Measurements from ENCODE around the gene RYR1. TPM values are rescaled to one million over a fixed set of nuclear protein-coding genes. Genes with fewer than 3 reads are reported as not detected.

RYR1 gene
- total RNA-seq, 2 experiments from 2014 or later: 0.54 to 1.4 TPM

DNA sequence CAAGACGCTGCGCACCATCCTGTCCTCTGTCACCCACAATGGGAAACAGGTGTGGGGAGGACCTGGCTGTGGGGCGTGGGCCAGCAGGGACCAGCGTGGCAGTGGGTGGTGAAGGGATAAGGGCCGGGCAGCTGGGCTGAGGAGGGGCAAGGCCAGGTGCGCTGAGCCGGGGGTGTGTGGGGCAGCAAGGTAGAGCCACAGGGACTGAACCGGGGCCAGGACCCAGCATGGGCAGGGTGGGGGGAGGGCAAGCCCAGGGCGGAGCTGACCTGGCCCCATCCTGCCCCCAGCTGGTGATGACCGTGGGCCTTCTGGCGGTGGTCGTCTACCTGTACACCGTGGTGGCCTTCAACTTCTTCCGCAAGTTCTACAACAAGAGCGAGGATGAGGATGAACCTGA lies 146.6 kb downstream of the RYR1 start:
- CTCF ChIA-PET (ENCODE audit: unreplicated experiment): no interaction called here
- H3K27ac ChIP-seq (ENCODE audit: low read depth, low read length, poor library complexity, severe bottlenecking): no peak overlapping the region
- BruUV-seq (replicated peaks): no TSS peak
- POLR2A ChIA-PET: interaction anchor here (0.6 kb wide), 1 partner anchor 154 kb away, joined by 3 read pairs; the partner anchor contains the start of gene RASGRP4
- H3K4me2 ChIP-seq (ENCODE audit: low read length): no peak overlapping the region
- intact Hi-C loops (cut with micrococcal nuclease; ENCODE audit: unreplicated experiment): no loop called here
- H4K20me1 ChIP-seq (ENCODE audit: insufficient read depth, low read length): no peaks in the 10 kb centered on the region
- no peak for DNase-seq (ENCODE audit: low spot score)
- peaks cover 25% of the 10 kb centered on the region for H3K4me1 ChIP-seq (ENCODE audit: insufficient read depth, low read length, poor library complexity, severe bottlenecking)
- no peak overlapping the region for H3K4me3 ChIP-seq (ENCODE audit: low read depth, low read length, poor library complexity, severe bottlenecking)
- H3K9me3 ChIP-seq (ENCODE audit: low read length): no peaks in the 10 kb centered on the region
- H2AFZ ChIP-seq (ENCODE audit: low read length): no peak overlapping the region
- H3K9me2 ChIP-seq (ENCODE audit: insufficient read depth, low read length): no peaks in the 10 kb centered on the region
- no peak for TF ChIP-seq CTCF (conservative IDR thresholded peaks at IDR 0.05; ENCODE audit: low read length)
- TF ChIP-seq EZH2phosphoT487 (IDR thresholded peaks at IDR 0.05; ENCODE audit: borderline replicate concordance, low read depth, low read length): no peak
- no peaks in the 10 kb centered on the region for H3K79me2 ChIP-seq (ENCODE audit: insufficient read depth, low read depth, low read length)
- no peaks in the 10 kb centered on the region for H3K36me3 ChIP-seq (ENCODE audit: insufficient read depth, low read length)

- CTCF ChIA-PET (ENCODE audit: unreplicated experiment): no interaction called here
- H3K27ac ChIP-seq (ENCODE audit: low read depth, low read length, poor library complexity, severe bottlenecking): peak overlapping the region; percentile 56
- POLR2A ChIA-PET: interaction anchor here (0.6 to 0.7 kb wide), 2 partner anchors 37 to 145 kb away, joined by 3 read pairs; no protein-coding TSS in a partner anchor
Measured at GRCh38 chr19:38583219-38583984, 149.9 kb downstream of the RYR1 start.

More at GRCh38 chr19:38583219-38583984, 149.9 kb downstream of the RYR1 start:
- Histone ChIP-seq H3K36me3 (ENCODE audit: insufficient read depth, low read length) (peaks cover 22% of the 10 kb centered on the region), H3K9me2 (ENCODE audit: insufficient read depth, low read length) (no peaks in the 10 kb centered on the region), H3K9me3 (ENCODE audit: low read length) (no peaks in the 10 kb centered on the region), H3K4me3 (ENCODE audit: low read depth, low read length, poor library complexity, severe bottlenecking) (no peak overlapping the region), H4K20me1 (ENCODE audit: insufficient read depth, low read length) (no peaks in the 10 kb centered on the region), H3K4me2 (ENCODE audit: low read length) (peak overlapping the region; percentile 38), H3K79me2 (ENCODE audit: insufficient read depth, low read depth, low read length) (no peaks in the 10 kb centered on the region), H3K4me1 (ENCODE audit: insufficient read depth, low read length, poor library complexity, severe bottlenecking) (peaks cover 23% of the 10 kb centered on the region), H2AFZ (ENCODE audit: low read length) (peak overlapping the region; percentile 15; the same call in 1 of the 2 replicates)
- BruUV-seq (replicated peaks): no TSS peak
- peak; percentile 74 for DNase-seq (ENCODE audit: low spot score)
- intact Hi-C loops (cut with micrococcal nuclease; ENCODE audit: unreplicated experiment): loop anchor here (1.0 kb wide), 1 partner anchor 39 kb away; no protein-coding TSS in a partner anchor
- TF ChIP-seq CTCF (conservative IDR thresholded peaks at IDR 0.05; ENCODE audit: low read length) (no peak), EZH2phosphoT487 (IDR thresholded peaks at IDR 0.05; ENCODE audit: borderline replicate concordance, low read depth, low read length) (no peak)

All from OCI-LY7 (cell line).